Ascending aorta (tissue), 2 donors: ENCODE results near the gene IMPA2. TPM values are rescaled to one million over a fixed set of nuclear protein-coding genes. Genes with fewer than 3 reads are reported as not detected.

Experiments
- DNase-seq, 2 donors: peaks; one replicate each; pipeline ENCODE4 v3.0.0-alpha.2; 2019; ENCODE audit warnings: low spot score in 2 of 2
- H3K27ac ChIP-seq, 2 donors: fragments of 200-600 bp; sonication (generic); one replicate each; pipeline ENCODE4 v1.5.1; 2016 to 2017; ENCODE audit warnings: mild to moderate bottlenecking in 1 of 2
- H3K27me3 ChIP-seq: fragments of 200-600 bp; sonication (generic); one replicate; pipeline ENCODE4 v1.5.1; 2017
- H3K36me3 ChIP-seq, 2 donors: fragments of 200-600 bp; sonication (generic); one replicate each; pipeline ENCODE4 v1.5.1; 2016
- H3K4me1 ChIP-seq, 2 donors: fragments of 200-600 bp; sonication (generic); one replicate each; pipeline ENCODE4 v1.5.1; 2016 to 2017; ENCODE audit warnings: mild to moderate bottlenecking in 1 of 2
- H3K4me3 ChIP-seq, 2 donors: fragments of 200-600 bp; sonication (generic); one replicate each; pipeline ENCODE4 v1.5.1; 2016 to 2017; ENCODE audit warnings: mild to moderate bottlenecking in 1 of 2
- H3K9me3 ChIP-seq, 2 donors: fragments of 200-600 bp; sonication (generic); one replicate each; pipeline ENCODE4 v1.5.1; 2016
- CTCF ChIP-seq, 3 experiments: fragments of 200-600 bp in 2 of 3; fragments of 450-650 bp in 1 of 3; sonication (generic) in 2 of 3; IDR thresholded peaks; one replicate each; pipeline ENCODE4 v1.5.1; 2016 to 2019; ENCODE audit warnings: antibody characterized with exemption in 3 of 3, mild to moderate bottlenecking in 1 of 3, moderate library complexity in 1 of 3
- intact Hi-C: fragments of 100-400 bp; cut with DNase I; formaldehyde crosslinking; loops from one replicate; pipeline ENCODE4 v1.15.1; 2023
- total RNA-seq: library from RNA; depleted of rRNA; stranded (reverse); fragments of >200 nt; gene quantifications from one replicate; pipeline ENCODE4 v1.1.0, GENCODE V29; 2016

The IMPA2 gene
- total RNA-seq, 1 donor from 2014 or later, result 43.4 TPM

GRCh38 chr18:11981543-11982366 is 448 bp downstream of the IMPA2 start:
- Histone ChIP-seq H3K27me3 (no peaks in the 10 kb centered on the region), H3K9me3 (no peaks in the 10 kb centered on the region), H3K4me1 (peaks cover 0 to 12% of the 10 kb centered on the region in 2 donors), H3K36me3 (no peaks in the 10 kb centered on the region), H3K27ac (peak overlapping the region; percentile 87 to 92), H3K4me3 (peak overlapping the region; percentile 59 to 100)
- intact Hi-C loops, result loop anchor here (1.0 to 2.0 kb wide), 6 partner anchors 34 to 1009 kb away; partner anchors contain the start of genes AFG3L2, CEP192, CHMP1B and GNAL
- TF ChIP-seq CTCF (IDR thresholded peaks at IDR 0.05), result no peak
- peak in 1 of 2 donors; percentile 78 for DNase-seq

GRCh38 chr18:11982981-11983380 is 1.7 kb downstream of the IMPA2 start:
- intact Hi-C loops, result no loop called here
- Histone ChIP-seq H3K27ac (no peak overlapping the region), H3K27me3 (no peaks in the 10 kb centered on the region), H3K36me3 (no peaks in the 10 kb centered on the region), H3K9me3 (no peaks in the 10 kb centered on the region), H3K4me1 (peaks cover 0 to 12% of the 10 kb centered on the region in 2 donors), H3K4me3 (no peak overlapping the region)
- no peak for TF ChIP-seq CTCF (IDR thresholded peaks at IDR 0.05)
- DNase-seq, result no peak

GRCh38 chr18:11983592-11983991 is 2.3 kb downstream of the IMPA2 start:
- TF ChIP-seq CTCF (IDR thresholded peaks at IDR 0.05), result no peak
- Histone ChIP-seq H3K4me3 (no peak overlapping the region), H3K4me1 (peaks cover 0 to 12% of the 10 kb centered on the region in 2 donors), H3K36me3 (no peaks in the 10 kb centered on the region), H3K27ac (no peak overlapping the region), H3K27me3 (no peaks in the 10 kb centered on the region), H3K9me3 (no peaks in the 10 kb centered on the region)
- no peak for DNase-seq
- intact Hi-C loops, result no loop called here

GRCh38 chr18:11984091-11984490 is 2.8 kb downstream of the IMPA2 start:
- no peak overlapping the region for H3K4me3 ChIP-seq
- peaks cover 0 to 12% of the 10 kb centered on the region in 2 donors for H3K4me1 ChIP-seq

GRCh38 chr18:11985586-11985985 is 4.3 kb downstream of the IMPA2 start:
- Histone ChIP-seq H3K9me3 (no peaks in the 10 kb centered on the region), H3K36me3 (no peaks in the 10 kb centered on the region), H3K4me3 (no peak overlapping the region), H3K27ac (no peak overlapping the region), H3K4me1 (peaks cover 0 to 4% of the 10 kb centered on the region in 2 donors), H3K27me3 (no peaks in the 10 kb centered on the region)
- TF ChIP-seq CTCF (IDR thresholded peaks at IDR 0.05), result no peak
- DNase-seq, result no peak
- intact Hi-C loops, result no loop called here

More at GRCh38 chr18:11984091-11984490, 2.8 kb downstream of the IMPA2 start:
- no peaks in the 10 kb centered on the region for H3K27me3 ChIP-seq
- H3K36me3 ChIP-seq, result no peaks in the 10 kb centered on the region
- DNase-seq, result no peak
- H3K9me3 ChIP-seq, result no peaks in the 10 kb centered on the region
- intact Hi-C loops, result no loop called here
- no peak for TF ChIP-seq CTCF (IDR thresholded peaks at IDR 0.05)
- no peak overlapping the region for H3K27ac ChIP-seq
